Thoracic aorta (tissue), 2 donors: Measurements from ENCODE around the gene PPARGC1A. TPM values are rescaled to one million over a fixed set of nuclear protein-coding genes. Genes with fewer than 3 reads are reported as not detected.

ENCODE experiments used
- ATAC-seq: fragments of 150-250 bp; one replicate; pipeline ENCODE4 v1.8.0; 2017; ENCODE audit warnings: low read depth; ENCODE audit not compliant: insufficient number of reproducible peaks, low FRiP score
- DNase-seq: peaks from one replicate; pipeline ENCODE4 v3.0.0-alpha.2; 2020; ENCODE audit warnings: low spot score
- H3K27ac ChIP-seq, 2 donors: fragments of 200-600 bp; sonication (generic); 1 replicate in 1 of 2; 2 replicates in 1 of 2; pipeline ENCODE4 v1.5.1; 2016; ENCODE audit warnings: mild to moderate bottlenecking in 2 of 2, moderate library complexity in 2 of 2
- H3K27me3 ChIP-seq: fragments of 200-600 bp; sonication (generic); replicated peaks from 2 replicates; pipeline ENCODE4 v1.6.0; 2016; ENCODE audit warnings: mild to moderate bottlenecking; ENCODE audit not compliant: insufficient read depth
- H3K36me3 ChIP-seq: fragments of 200-600 bp; sonication (generic); one replicate; pipeline ENCODE4 v1.5.1; 2016
- H3K4me1 ChIP-seq, 2 donors: fragments of 200-600 bp; sonication (generic); 1 replicate in 1 of 2; 2 replicates in 1 of 2; pipeline versions ENCODE4 v1.5.1 to v1.6.0; 2016; ENCODE audit warnings: low read depth in 2 of 2, mild to moderate bottlenecking in 1 of 2; ENCODE audit not compliant: control insufficient read depth in 1 of 2
- H3K4me3 ChIP-seq: fragments of 200-600 bp; sonication (generic); 2 replicates; pipeline ENCODE4 v1.5.1; 2016; ENCODE audit warnings: mild to moderate bottlenecking
- H3K9me3 ChIP-seq: fragments of 200-600 bp; sonication (generic); 2 replicates; pipeline ENCODE4 v1.5.1; 2016
- total RNA-seq, 2 donors: library from RNA; depleted of rRNA; stranded (reverse); fragments of >200 nt; gene quantifications; one replicate each; pipeline versions ENCODE4 v1.1.0 to v1.2.3, GENCODE V29; 2016
- TF ChIP-seq, protein P1 (sequence below): fragments of 200-600 bp; sonication (generic); IDR thresholded peaks from one replicate; pipeline ENCODE4 v1.5.1; 2019; ENCODE audit warnings: antibody characterized with exemption

Gene PPARGC1A
- 1 to 10 TPM in 1 of 2 donors, under 1 TPM in 1; 0.41 to 1.3 TPM for total RNA-seq

GRCh38 chr4:23889814-23890341, at the start of gene PPARGC1A:
TSS of gene PPARGC1A (minus strand) at chr4:23890047. CDS start at chr4:23889957, 90 bp downstream.
- Histone ChIP-seq H3K4me1 (peaks cover 0 to 18% of the 10 kb centered on the region in 2 donors), H3K27me3 (no peaks in the 10 kb centered on the region), H3K9me3 (no peaks in the 10 kb centered on the region), H3K36me3 (no peaks in the 10 kb centered on the region), H3K4me3 (peak within 1 kb of the TSS; percentile 71), H3K27ac (peak within 1 kb of the TSS; percentile 24 to 46)
- TF ChIP-seq, protein P1, sequence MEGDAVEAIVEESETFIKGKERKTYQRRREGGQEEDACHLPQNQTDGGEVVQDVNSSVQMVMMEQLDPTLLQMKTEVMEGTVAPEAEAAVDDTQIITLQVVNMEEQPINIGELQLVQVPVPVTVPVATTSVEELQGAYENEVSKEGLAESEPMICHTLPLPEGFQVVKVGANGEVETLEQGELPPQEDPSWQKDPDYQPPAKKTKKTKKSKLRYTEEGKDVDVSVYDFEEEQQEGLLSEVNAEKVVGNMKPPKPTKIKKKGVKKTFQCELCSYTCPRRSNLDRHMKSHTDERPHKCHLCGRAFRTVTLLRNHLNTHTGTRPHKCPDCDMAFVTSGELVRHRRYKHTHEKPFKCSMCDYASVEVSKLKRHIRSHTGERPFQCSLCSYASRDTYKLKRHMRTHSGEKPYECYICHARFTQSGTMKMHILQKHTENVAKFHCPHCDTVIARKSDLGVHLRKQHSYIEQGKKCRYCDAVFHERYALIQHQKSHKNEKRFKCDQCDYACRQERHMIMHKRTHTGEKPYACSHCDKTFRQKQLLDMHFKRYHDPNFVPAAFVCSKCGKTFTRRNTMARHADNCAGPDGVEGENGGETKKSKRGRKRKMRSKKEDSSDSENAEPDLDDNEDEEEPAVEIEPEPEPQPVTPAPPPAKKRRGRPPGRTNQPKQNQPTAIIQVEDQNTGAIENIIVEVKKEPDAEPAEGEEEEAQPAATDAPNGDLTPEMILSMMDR: no peak
- ATAC-seq: peak; percentile 68
- DNase-seq: no peak

DNA sequence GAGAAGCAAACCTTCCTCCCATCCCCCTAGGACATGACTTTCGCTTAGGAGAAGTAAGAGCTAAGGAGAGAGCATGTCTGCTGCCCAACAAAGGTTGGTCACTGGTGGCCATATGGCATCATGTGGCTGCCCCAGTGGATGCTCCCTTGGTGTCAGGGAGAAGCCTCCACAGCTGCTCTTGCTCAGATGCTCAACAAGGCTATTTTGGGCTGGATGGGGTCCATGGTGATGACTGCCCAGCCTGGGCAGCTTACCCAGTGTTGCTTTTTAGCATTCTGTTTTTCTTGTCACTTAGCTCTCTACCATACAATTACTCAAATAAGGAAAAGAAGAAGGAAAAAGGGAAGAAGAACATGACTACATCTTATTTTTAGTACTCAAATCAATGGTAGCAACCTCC, 48.9 kb upstream of the PPARGC1A start:
- Histone ChIP-seq H3K27ac (no peak overlapping the region), H3K27me3 (no peaks in the 10 kb centered on the region), H3K9me3 (no peaks in the 10 kb centered on the region), H3K36me3 (no peaks in the 10 kb centered on the region), H3K4me1 (no peaks in the 10 kb centered on the region), H3K4me3 (no peak overlapping the region)
- TF ChIP-seq, protein P1: no peak
- no peak for DNase-seq
- ATAC-seq: no peak

GRCh38 chr4:23937173-23937572, 47.3 kb upstream of the PPARGC1A start:
- Histone ChIP-seq H3K36me3 (no peaks in the 10 kb centered on the region), H3K27ac (no peak overlapping the region), H3K4me1 (no peaks in the 10 kb centered on the region), H3K9me3 (no peaks in the 10 kb centered on the region), H3K27me3 (no peaks in the 10 kb centered on the region), H3K4me3 (no peak overlapping the region)
- DNase-seq: no peak
- TF ChIP-seq, protein P1: no peak
- no peak for ATAC-seq

GRCh38 chr4:23934915-23935314, 45.1 kb upstream of the PPARGC1A start:
- no peak for ATAC-seq
- H3K9me3 ChIP-seq: no peaks in the 10 kb centered on the region
- no peak overlapping the region for H3K27ac ChIP-seq
- peaks cover 0 to 10% of the 10 kb centered on the region in 2 donors for H3K4me1 ChIP-seq
- DNase-seq: no peak
- no peaks in the 10 kb centered on the region for H3K27me3 ChIP-seq
- no peaks in the 10 kb centered on the region for H3K36me3 ChIP-seq
- no peak overlapping the region for H3K4me3 ChIP-seq
- TF ChIP-seq, protein P1: no peak

GRCh38 chr4:23934223-23934622, 44.4 kb upstream of the PPARGC1A start:
- Histone ChIP-seq H3K36me3 (no peaks in the 10 kb centered on the region), H3K4me1 (peaks cover 0 to 10% of the 10 kb centered on the region in 2 donors), H3K27me3 (no peaks in the 10 kb centered on the region), H3K4me3 (no peak overlapping the region), H3K9me3 (no peaks in the 10 kb centered on the region), H3K27ac (no peak overlapping the region)
- TF ChIP-seq, protein P1: no peak
- ATAC-seq (no peak), DNase-seq (no peak)
